ENCODE data around the gene USB1.

- TF ChIP-seq CTCF (IDR thresholded peaks at IDR 0.05) (no peak), RNF2 (IDR thresholded peaks at IDR 0.05; ENCODE audit: borderline replicate concordance, low read depth) (no peak), RFX5 (IDR thresholded peaks at IDR 0.05) (no peak), POLR2A (IDR thresholded peaks at IDR 0.05; ENCODE audit: low read length) (no peak), BCL3 (IDR thresholded peaks at IDR 0.05) (no peak), RAD21 (conservative IDR thresholded peaks at IDR 0.05 in 1 of 2, IDR thresholded peaks at IDR 0.05 in 1 of 2) (no peak), BHLHE40 (IDR thresholded peaks at IDR 0.05; ENCODE audit: low read depth, low read length) (no peak), POLR2AphosphoS2 (conservative IDR thresholded peaks at IDR 0.05; ENCODE audit: low read length) (no peak), KDM1A (IDR thresholded peaks at IDR 0.05; ENCODE audit: low read depth) (no peak)
Observed at GRCh38 chr16:57962046-57962445, 39.2 kb upstream of the USB1 start.
